Measurements from ENCODE around the gene MT1F.
"Not testable (repeated sequence)": the region's sequence is repeated elsewhere in the genome, so short reads cannot be mapped to it uniquely, and the experiment has no call there.

MT1F gene

DNA sequence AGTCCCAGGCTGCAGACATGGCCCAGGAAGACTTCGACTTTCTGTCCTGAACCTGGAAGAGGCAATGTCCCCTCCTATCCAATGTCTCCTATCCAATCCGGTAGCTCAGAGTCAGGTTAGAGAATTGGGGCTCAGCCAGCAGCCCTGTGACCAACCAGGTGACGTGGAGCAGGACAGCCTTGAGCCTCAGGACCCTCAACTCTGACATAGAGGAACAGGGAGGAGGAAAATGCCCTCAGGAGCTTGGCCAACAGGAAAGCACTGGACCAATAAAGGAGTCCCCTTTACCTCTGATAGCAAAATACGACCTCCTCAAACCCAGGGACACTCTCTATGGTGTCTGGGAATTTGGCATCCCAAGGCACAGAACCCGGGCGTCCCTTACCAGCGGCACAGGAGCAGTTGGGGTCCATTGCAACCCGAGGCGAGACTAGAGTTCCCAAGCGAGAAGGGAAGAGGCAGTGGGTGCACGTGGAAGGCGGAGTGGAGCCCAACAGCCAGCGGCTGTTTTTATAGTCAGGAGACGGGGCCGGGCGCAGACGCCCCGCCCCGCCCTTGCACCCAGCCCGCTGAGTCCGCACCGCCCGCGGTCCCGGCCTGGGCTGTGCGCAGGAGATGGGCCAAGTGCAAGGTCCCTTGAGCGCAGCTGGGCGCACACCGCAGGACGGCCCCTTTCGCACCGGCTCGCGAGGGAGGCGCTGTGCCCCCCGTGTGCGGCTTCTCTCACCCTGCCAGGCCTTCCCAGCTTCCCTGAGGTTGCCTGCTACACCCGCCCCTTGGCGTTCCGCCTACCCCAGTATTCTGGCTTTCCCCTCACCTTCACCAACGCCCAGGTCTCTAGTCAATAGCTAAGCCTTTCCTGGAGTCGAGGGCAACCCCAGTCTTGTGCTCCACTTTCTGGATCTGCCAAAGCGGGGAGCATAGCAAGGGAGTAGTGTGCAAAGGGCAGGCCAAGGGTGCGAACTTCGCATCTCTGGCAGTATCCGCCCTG lies 10.1 kb downstream of the MT1F start, which contains the start of gene MT1G:
MT1G (minus strand) TSS at position 485 of the 991 bp plus-strand sequence; CDS start at position 413, 72 bp downstream.
- TF ChIP-seq, protein P1, sequence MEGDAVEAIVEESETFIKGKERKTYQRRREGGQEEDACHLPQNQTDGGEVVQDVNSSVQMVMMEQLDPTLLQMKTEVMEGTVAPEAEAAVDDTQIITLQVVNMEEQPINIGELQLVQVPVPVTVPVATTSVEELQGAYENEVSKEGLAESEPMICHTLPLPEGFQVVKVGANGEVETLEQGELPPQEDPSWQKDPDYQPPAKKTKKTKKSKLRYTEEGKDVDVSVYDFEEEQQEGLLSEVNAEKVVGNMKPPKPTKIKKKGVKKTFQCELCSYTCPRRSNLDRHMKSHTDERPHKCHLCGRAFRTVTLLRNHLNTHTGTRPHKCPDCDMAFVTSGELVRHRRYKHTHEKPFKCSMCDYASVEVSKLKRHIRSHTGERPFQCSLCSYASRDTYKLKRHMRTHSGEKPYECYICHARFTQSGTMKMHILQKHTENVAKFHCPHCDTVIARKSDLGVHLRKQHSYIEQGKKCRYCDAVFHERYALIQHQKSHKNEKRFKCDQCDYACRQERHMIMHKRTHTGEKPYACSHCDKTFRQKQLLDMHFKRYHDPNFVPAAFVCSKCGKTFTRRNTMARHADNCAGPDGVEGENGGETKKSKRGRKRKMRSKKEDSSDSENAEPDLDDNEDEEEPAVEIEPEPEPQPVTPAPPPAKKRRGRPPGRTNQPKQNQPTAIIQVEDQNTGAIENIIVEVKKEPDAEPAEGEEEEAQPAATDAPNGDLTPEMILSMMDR (IDR thresholded peaks at IDR 0.05; ENCODE audit: extremely low read depth, insufficient read depth, missing control alignments) = no peak
- no peak for DNase-seq (ENCODE audit: low spot score)
- in situ Hi-C loops (cut with MboI; ENCODE audit: low pct_unique_long_range_greater_than_20kb, low sequenced_read_pairs, unreplicated experiment) = no loop called here

DNA sequence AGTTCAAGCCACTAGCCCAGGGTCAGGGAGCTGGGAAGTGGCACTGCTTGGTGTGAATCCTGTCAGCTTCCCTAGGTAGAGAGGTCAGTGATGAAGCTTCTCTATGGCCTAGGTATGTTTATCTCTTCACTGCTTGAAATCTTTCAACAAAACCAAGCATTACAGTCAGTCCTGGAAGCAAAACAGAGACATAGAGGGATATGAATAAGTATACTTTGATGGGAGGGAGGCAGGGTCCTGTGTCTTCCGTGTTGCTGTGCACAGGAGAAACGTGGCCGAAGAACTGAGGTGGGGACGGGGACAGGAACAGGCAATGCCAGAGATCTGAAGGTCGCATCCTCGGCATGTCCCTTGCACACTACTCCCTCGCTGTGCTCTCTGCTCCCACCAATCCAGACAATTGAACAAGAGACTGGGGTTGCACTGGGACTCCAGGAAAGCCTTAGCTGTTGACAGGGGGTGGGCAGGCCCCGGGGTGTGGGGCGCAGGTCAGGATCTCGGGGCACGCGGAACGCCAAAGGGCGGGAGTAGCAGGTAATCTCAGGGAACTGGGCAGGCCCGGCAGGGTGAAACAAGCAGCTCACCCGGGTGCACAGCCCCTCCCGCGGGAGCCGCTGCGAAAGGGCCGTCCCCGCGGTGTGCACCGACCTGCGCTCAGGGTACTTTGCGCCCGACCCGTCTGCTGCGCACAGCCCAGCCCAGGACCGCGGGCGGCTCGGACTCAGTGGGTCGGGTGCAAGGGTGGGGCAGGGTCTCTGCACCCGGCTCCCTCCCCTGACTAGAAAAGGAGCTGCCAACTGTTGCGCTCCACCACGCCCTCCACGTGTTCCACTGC lies 11.5 kb downstream of the MT1F start, which contains the start of gene MT1H:
MT1H (plus strand) TSS at position 810 of the 835 bp plus-strand sequence. CDS start 71 bp downstream, outside the sequence.
- DNase-seq (ENCODE audit: low spot score) = no peak
- TF ChIP-seq, protein P1 (IDR thresholded peaks at IDR 0.05; ENCODE audit: extremely low read depth, insufficient read depth, missing control alignments) = no peak
- in situ Hi-C loops (cut with MboI; ENCODE audit: low pct_unique_long_range_greater_than_20kb, low sequenced_read_pairs, unreplicated experiment) = no loop called here

DNA sequence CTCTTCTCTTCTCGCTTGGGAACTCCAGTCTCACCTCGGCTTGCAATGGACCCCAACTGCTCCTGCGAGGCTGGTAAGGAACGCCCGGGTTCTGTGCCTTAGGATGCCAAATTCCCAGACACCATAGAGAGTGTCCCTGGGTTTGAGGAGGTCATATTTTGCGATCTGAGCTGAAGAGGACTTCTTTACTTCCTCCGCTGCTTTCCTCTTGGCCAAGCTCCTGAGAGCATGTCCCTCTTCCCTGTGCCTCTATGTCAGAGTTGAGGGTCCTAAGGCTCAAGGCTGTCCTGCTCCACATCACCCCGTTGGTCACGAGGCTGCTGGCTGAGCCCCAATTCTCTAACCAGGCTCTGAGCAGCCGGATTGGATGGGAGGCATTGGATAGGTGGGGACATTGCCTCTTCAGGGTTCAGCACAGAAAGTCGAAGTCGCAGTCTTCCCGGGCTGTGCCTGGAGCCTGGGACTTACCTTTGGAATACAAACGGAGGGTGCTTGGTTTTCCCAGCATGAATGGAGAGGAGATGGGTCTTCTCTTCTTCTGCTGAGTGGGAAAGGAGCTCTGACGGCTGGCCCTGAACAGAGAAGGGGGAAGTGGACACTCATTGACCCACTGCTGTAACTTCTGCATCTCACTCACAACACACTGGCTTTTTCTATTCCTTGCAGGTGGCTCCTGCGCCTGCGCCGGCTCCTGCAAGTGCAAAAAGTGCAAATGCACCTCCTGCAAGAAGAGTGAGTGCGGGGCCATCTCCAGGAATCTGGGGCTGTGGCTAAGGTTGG lies 12.3 kb downstream of the MT1F start:
- DNase-seq (ENCODE audit: low spot score) = no peak
- TF ChIP-seq, protein P1 (IDR thresholded peaks at IDR 0.05; ENCODE audit: extremely low read depth, insufficient read depth, missing control alignments) = no peak
- in situ Hi-C loops (cut with MboI; ENCODE audit: low pct_unique_long_range_greater_than_20kb, low sequenced_read_pairs, unreplicated experiment) = no loop called here

DNA sequence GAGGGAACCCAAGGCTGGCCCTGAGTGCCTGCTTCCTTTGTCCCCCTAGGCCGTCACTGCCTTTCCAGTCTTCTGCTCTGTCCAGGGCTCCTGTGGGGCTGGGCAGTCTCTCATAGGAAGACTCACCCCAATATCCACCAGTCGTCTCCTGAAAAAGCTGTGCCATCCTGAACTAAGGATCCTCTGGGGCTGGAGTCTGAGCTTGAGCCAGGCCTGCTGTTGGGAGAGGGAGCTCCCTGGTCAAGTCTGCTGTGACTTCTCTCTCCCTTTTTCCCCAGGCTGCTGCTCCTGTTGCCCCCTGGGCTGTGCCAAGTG lies 12.8 kb downstream of the MT1F start:
- in situ Hi-C loops (cut with MboI; ENCODE audit: low pct_unique_long_range_greater_than_20kb, low sequenced_read_pairs, unreplicated experiment) = no loop called here
- no peak for DNase-seq (ENCODE audit: low spot score)
- TF ChIP-seq, protein P1 (IDR thresholded peaks at IDR 0.05; ENCODE audit: extremely low read depth, insufficient read depth, missing control alignments) = no peak

DNA sequence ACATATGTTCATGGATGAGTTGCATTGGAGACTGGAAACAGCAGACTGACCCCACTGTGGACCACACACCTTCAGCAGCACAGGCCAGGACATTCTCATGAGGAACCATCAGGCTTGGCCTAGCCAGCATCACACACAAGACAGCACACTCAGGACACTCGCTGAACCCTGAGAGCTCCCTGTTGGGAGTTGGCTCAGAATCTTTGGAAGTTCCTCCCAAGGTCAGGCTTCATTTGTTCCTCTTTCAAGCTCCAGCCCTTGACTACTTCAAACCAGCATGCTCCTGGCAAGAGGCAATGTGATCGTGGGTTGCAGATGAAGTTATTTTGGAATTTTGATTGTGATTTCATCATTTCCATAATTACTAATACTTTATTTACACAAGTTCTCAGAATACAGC lies 13.9 kb downstream of the MT1F start:
- in situ Hi-C loops (cut with MboI; ENCODE audit: low pct_unique_long_range_greater_than_20kb, low sequenced_read_pairs, unreplicated experiment); DNase-seq (ENCODE audit: low spot score): not testable (repeated sequence)

DNA sequence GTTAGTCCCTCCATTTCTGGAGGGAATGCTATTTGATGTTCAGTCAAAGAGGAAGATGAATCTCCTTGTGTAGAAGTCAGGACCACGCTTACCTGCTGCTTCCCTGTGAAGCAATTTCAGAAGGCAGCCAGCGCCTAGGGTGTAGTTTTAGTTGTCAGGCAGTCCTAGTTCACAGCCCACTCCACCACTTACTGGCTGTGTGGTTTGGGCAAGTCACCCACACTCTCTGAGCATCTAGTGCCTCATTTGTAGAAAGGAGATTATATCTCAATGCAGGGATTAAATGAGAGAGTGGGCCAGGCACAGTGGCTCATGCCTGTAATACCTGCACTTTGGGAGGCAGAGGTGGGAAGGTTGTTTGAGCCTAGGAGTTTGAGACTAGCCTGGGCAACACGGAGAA lies 14.4 kb downstream of the MT1F start:
- in situ Hi-C loops (cut with MboI; ENCODE audit: low pct_unique_long_range_greater_than_20kb, low sequenced_read_pairs, unreplicated experiment); DNase-seq (ENCODE audit: low spot score): not testable (repeated sequence)
